NCI-H2227 (cell line): ENCODE data around the gene CKM.
"Not testable (repeated sequence)": the region's sequence is repeated elsewhere in the genome, so short reads cannot be mapped to it uniquely, and the experiment has no call there.

Experiments
- DNase-seq: peaks from one replicate; lab custom pipeline; 2025; ENCODE audit not compliant: unreplicated experiment; lab: John Stamatoyannopoulos, UW

The CKM gene

DNA sequence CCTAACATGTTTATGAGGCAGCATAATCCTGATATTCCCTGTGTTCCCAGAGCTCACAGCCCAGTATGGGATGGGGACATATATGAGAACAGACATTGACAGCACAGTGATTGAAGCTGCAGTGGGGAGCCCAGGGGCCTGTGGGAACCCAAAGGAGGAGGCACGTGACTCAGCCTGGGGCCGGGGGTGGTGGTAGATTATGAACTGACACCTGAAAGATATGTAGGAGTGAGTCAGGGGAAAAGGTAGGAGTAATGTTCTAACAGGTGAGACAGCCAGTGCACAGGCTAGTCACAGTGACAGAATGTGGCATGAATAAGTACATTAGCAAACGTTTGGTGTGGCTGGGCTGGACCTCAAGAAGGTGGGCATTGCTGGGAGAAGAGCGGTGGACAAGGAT is 29.0 kb downstream of the CKM start:
- DNase-seq: no peak

DNA sequence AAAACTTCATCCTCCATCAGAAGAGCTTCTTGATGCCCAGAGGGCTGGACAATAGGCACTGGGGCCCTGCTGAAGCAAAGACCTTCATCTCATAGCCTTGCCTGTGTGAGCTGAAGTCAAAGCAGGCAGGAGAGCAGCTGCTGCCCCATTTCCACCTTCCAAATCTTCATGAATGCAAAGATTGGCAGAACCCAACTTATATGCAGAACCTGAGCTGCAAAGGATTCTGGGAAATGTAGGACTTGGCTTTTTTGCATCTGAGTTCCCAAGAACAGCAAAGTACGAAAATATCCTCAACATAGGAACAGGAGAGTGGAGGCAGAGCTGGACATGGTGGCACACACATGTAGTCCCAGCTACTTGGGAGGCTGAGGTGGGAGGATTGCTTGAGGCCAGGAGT is 30.8 kb downstream of the CKM start:
- DNase-seq: no peak

DNA sequence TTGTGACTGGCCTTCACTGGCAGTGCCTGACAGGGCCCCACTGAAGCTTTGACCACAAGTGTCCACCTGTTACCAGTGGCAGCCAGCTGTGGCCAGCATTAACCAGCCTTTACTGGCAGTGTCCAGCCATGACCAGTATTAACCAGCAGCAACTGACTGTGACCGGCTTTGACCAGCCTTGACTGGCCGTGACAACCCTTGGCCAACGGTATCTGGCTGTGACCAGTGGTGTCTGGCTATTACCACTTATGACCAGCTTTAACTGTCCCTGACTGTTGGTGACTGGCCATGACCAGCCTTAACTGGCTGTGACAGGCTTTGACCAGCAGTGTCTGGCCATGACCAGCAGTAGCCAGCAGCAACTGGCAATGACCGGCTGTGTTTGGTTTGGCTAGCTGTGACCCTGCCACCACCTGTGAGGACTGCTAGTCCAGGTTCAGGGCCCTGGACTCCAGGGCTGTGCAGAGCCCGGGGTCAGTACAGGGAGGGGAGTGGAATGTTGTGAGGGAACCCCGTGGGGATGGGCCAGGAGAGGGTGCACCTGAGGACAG is 32.2 kb downstream of the CKM start:
- DNase-seq: no peak

DNA sequence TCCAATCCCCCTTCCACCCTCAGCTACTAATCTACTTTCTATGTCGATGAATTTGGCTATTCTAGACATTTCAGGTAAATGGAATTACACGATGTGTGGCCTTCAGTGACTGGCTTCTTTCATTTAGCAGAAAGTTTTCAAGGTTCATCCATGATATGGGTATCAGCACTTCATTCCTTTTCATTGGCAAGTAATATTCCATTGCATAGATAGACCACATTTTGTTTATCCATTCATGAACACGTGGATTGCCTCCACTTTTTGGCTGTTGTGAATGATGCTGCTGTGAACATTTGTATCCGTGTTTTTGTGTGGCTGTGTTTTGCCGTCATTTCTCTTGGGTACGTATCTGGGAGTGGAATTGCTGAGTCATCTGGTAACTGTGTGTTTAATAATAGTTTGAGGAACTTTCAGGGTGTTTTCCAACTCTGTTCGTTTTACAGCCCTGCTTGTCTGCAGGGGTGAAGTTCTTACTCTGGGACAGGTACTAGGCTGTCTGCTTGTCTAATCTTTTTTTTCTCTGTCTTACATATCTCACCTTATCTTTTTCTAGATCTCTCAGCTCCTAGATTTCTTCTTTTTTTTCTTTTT is 39.1 kb downstream of the CKM start:
- DNase-seq: no peak

DNA sequence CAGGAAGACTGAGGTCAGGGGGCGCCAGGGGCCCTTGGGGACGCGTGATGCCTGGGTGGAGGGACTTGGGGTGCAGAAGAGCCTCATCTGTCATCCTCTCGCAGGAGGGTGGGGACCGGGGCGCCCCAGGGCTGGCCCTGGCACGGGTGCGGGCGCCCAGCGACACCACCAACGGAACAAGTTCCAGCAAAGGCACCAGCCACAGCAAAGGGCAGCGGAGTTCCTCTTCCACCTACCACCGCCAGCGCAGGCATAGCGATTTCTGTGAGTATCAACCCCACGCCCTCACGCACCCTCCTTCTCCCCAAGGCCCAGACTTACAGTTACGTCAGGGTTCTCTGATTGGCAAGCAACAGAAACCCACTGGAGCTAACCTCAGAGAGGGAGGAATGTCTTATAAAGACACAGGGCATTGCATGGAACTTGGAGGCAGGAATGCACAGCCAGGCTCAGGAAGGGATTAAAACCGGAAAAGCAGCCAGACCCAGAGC is 42.2 kb downstream of the CKM start:
- no peak for DNase-seq

DNA sequence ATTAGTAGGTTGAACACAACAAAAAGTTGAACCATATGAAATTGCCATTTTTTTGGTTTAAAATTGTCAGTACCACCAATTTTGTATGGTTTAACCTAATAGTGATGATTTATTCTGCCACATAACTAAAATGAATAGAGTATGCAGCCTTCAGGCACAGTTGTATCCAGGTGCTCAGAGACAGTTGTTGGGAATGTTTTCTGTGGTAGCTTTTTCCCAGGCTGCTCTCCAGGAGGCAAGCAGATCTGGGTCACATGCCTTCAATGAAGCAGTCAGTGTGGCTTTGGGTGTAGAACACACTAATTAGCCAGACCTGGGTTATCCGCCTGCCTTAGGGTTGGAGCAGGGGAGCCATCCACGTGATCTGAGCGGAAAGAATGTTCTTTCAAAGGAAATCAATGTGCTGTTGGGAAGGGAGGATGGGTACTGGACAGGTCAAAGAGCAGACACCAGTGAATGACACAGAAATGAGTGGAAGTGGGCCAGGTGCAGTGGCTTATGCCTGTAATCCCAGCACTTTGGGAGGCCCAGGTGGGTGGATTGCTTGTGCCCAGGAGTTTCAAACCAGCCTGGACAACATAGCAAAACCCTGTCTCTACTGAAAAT is 43.0 kb downstream of the CKM start:
- DNase-seq: no peak

DNA sequence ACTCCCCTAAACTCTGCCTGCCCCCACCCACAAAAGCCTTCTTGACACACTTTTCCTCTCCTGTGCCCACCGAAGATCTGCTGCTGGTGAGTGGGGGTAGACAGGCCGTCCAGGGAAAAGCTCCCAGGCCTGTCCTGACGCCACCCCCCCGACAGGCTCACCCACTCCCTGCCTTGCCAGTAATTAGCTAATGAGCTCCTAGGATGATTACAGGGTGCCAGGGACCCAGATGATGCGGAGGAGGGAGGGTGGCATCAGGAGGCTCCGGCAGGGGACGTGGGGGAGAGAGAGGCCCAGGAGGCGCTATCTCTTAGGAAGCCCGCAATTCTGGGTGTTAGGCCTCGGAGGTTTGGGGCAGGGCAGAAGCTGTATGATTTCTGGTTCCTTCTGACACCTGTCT is 44.6 kb downstream of the CKM start:
- DNase-seq: no peak

DNA sequence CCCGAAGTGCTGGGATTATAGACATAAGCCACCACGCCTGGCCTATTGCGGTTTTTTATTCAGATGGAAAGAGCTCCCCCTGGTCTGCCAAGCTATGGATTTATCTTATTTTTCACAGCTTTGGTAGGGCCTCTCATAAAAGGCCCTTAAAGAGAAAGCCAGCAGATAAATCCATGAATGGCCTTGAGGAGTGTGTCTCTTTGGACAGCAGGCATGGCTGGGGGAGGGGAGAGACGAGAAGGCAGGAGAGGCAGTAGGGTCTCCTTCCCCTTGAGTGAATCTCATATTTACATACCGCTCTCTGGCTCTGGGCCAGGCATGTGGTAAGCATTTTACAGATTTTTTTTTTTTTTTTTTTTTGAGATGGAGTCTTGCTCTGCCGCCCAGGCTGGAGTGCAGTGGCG is 46.4 kb downstream of the CKM start:
- peak; percentile 66 for DNase-seq

DNA sequence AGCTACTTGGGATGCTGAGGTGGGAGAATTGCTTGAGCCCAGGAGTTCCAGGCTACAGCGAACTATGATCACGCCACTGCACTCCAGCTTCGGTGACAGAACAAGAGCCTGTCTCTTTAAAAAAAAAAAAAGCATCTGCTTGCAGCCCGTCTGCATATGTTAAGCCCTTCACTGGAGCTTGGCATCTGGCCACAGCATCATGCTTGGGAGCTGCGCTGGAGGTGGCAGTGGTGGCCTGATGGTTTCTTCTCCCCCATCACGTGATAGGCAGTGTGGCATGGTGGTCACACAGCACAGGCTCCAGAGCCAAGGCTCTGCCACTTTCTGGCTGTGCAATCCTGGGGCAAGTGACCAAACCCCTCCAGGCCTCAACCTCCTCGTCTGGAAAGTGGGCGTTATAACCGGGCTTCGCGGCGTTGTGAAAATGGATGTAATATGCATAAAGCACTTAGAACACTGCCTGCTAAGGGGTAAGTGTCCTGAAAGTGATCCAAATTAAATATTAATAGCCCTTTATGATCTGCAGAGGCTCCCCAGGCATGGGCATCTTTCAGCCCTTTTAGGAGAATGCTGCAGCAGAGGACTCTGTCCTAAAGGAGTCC is 47.2 kb downstream of the CKM start:
- peak; percentile 60 for DNase-seq

DNA sequence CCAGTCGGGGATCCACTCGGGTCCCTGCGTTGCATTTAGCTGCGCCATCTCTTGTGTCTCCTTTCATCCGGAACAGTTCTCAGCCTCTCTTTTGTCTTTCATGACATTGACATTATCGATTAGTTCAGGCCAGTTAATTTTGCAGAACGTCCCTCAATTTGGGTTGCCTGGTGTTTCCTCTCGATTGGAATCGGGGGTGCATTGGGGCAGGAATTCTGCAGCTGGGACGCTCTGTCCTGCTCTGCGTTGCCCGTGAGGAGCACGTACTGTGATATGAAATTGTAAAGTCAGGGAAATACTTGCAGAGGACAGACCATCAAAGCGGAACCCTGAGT is 49.2 kb downstream of the CKM start:
- DNase-seq: no peak

DNA sequence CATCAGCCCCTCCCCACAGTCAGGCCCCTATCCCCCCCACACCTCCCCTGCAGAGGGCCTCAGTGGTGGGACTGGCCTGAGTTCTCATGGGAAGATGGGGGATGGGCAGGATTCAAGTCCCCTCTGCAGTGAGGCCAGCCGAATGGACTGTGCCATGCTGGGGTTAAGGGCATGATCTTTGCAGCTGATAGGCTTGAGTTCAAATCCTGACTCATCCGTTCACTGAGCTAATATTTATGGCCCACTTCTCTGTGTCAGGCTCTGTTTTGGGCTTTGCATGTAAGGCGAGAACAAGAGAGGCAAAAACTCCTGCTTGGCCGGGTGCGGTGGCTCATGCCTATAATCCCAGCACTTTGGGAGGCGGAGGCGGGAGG is 51.0 kb downstream of the CKM start:
- DNase-seq: no peak

DNA sequence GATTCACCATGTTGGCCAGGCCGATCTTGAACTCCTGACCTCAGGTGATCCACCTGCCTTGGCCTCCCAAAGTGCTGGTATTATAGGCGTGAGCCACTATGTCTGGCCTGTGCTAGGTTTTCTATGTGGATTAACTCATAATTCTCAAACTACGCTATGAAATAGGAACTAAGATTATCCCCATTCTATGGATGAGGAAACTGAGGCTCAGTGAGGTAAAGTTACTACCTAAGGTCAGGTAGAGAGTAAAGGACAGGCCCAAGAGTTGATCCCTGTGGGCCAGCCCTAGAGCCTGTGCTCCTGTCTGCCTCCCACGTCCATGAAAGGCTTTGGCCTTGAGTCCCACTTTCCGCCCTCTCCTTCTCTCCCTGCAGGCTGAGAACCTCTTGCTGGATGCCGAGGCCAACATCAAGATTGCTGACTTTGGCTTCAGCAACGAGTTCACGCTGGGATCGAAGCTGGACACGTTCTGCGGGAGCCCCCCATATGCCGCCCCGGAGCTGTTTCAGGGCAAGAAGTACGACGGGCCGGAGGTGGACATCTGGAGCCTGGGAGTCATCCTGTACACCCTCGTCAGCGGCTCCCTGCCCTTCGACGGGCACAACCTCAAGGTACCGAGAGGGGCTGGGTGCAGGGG is 51.5 kb downstream of the CKM start:
- DNase-seq: no peak

DNA sequence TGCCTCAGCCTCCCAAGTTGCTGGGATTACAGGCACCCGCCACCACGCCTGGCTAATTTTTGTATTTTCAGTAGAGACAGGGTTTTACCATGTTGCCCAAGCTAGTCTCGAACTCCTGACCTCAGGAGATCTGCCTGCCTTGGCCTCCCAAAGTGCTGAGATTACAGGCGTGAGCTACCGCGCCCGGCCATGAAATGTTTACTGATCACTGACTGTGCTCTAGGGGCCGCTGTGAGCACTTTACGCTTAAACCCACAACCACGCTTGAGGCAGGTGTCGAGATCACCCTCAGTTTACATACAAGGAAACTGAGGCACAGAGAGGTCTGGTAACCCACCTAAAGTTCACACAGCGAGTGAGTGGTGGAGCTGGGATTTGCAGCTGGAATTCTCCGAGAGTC is 52.7 kb downstream of the CKM start:
- not testable (repeated sequence) for DNase-seq

DNA sequence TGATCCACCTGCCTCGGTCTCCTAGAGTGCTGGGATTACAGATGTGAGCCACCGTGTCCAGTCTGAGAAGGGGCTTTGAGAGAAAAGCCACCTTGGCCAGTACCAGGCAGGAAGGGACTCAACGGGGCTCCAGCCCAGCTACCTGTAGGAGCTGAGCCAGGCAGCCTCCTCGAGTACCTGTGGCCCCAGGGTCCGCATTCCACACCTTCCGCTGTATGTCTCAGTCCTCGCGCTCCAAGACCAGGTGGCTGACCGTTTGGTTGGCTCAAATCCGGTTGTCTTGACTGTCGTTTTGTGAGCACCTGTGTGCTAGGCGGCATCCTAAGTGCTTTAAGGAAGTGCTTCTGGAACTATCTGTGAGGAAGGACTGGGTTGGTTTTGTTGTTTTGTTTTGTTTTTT is 55.4 kb downstream of the CKM start:
- DNase-seq: no peak

DNA sequence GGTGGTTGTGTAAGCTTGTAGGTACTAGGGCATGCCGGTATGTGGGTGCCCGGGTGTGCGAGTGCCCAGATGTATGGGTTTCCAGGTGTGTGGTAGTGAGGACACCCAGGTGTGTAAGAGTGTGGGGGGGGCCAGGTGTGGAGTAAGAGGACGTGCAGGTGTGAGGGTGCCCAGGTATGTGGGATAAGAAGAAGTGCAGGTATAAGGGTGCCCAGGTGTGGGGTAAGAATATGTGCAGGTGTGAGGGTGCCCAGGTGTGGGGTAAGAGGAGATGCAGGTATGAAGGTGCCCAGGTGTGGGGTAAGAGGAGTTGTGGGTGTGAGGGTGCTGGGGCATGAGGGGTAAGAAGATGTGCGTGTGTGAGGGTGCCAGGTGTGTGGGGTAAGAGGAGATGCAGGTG is 57.3 kb downstream of the CKM start:
- DNase-seq: no peak

DNA sequence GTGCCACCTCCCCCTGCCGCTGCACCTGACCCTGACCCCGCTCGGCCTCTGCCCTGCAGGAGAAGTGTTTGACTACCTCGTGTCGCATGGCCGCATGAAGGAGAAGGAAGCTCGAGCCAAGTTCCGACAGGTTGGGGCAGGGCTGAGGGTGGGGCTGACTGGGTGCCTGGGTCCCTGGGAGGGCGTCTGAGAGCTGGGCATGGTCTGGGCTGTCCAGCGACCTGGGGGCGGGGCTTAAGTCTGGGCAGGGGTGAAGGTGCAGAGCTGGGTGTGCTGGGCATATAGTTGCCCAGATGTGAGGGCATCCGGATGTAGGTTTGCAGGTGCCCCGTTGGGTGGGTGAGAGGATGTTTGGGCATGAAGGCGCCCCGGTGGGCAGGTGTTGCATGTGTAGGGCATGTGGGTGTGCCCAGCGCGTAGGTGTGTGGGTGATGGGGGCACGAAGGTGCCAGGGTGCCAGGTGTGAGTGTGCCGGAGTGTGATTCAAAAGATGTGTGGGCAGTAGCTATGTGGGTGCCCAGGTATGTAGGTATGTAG is 57.8 kb downstream of the CKM start:
- no peak for DNase-seq

DNA sequence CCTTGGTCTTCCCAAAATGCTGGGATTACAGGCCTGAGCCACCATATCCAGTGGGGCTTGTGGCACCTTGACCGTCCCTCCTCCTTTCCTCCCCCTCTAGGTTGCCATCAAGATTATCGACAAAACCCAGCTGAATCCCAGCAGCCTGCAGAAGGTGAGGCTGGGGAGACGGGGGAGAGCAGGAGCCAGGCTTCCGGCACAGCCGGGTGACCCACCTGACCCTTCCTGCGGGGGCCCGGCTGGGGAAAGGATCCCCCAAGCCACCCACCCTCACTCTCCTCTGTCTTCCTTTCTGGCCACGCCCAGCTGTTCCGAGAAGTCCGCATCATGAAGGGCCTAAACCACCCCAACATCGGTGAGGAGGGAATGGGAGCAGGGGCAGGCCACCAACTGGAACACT is 59.7 kb downstream of the CKM start:
- no peak for DNase-seq

DNA sequence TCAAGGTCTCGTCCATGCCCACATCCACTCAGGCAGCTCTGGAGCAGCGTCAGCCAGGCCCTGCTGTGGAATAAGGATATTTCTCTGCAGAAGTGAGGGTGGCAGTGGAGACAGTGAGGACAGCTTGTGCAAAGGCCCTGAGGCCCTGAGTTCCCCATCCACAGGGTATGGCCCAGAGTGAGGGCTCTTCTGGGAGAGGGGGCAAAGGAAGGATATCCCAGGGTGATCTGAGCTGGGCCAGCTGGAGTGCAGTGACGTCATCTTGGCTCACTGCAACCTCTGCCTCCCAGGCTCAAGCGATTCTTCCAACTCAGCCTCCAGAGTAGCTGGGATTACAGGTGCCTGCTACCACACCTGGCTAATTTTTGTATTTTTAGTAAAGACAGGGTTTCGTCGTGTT is 60.1 kb downstream of the CKM start:
- no peak for DNase-seq

DNA sequence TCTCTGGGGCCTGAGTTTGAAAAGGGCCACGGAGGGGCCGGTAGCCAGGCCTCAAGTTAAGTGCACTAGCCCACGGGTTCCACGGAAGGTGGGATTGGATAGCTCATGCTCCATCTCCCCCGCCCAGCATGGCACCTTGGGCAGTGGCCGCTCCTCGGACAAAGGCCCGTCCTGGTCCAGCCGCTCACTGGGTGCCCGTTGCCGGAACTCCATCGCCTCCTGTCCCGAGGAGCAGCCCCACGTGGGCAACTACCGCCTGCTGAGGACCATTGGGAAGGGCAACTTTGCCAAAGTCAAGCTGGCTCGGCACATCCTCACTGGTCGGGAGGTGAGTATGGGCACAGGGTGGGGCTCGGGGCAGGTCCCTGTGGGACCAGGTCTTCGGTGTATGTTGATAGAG is 63.8 kb downstream of the CKM start:
- DNase-seq: no peak

DNA sequence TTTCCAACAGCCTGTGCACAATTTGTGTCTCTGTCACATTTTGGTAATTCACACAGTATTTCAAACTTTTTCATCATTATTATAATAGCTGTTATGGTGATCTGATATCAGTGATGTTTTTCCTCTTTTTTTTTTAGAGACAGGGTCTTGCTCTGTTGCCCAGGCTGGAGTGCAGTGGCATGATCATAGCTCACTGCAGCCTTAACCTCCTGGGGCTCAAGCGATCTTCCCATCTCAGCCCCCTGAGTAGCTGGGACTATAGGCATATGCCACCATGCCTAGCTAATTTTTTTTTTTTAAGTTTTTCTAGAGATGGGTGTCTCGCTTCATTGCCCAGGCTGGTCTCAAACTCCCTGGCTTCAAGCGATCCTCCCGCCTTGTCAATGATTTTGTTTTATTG is 65.8 kb downstream of the CKM start:
- DNase-seq: no peak
